GM12875 (cell line): ENCODE measurements around the gene RAB20.
"Not testable (repeated sequence)": the region's sequence is repeated elsewhere in the genome, so short reads cannot be mapped to it uniquely, and the experiment has no call there.

Experiments
- H3K4me3 ChIP-seq: one replicate; pipeline ENCODE4 v1.5.1; 2011; ENCODE audit warnings: low read depth, low read length, control low read depth
- CTCF ChIP-seq: IDR thresholded peaks from 2 replicates; pipeline ENCODE4 v1.5.1; 2011; ENCODE audit warnings: low read depth, mild to moderate bottlenecking, control low read depth, inconsistent platforms, low read length, moderate library complexity, borderline replicate concordance; ENCODE audit not compliant: insufficient read depth

The RAB20 gene

GRCh38 chr13:110561344-110562035 is at the start of gene RAB20:
RAB20 (minus strand) TSS chr13:110561722; CDS start chr13:110561519, 203 bp downstream.
- no peak for TF ChIP-seq CTCF
- H3K4me3 ChIP-seq = peak within 1 kb of the TSS; percentile 67

- no peak overlapping the region for H3K4me3 ChIP-seq
Observed at GRCh38 chr13:110610955-110611595, 49.6 kb upstream of the RAB20 start.

GRCh38 chr13:110607675-110608224 is 46.2 kb upstream of the RAB20 start:
- no peak for TF ChIP-seq CTCF
- no peak overlapping the region for H3K4me3 ChIP-seq

More at GRCh38 chr13:110610955-110611595, 49.6 kb upstream of the RAB20 start:
- TF ChIP-seq CTCF = no peak

- not testable (repeated sequence) for H3K4me3 ChIP-seq
Observed at GRCh38 chr13:110606281-110606680, 44.8 kb upstream of the RAB20 start.

- no peak overlapping the region for H3K4me3 ChIP-seq
- TF ChIP-seq CTCF = no peak
Observed at GRCh38 chr13:110605132-110605531, 43.6 kb upstream of the RAB20 start.

GRCh38 chr13:110600980-110601379 is 39.5 kb upstream of the RAB20 start:
- H3K4me3 ChIP-seq = no peak overlapping the region
- TF ChIP-seq CTCF = no peak

GRCh38 chr13:110600261-110600819 is 38.8 kb upstream of the RAB20 start:
- TF ChIP-seq CTCF = no peak
- no peak overlapping the region for H3K4me3 ChIP-seq
